Measurements from ENCODE around the gene DOK6.

DNA sequence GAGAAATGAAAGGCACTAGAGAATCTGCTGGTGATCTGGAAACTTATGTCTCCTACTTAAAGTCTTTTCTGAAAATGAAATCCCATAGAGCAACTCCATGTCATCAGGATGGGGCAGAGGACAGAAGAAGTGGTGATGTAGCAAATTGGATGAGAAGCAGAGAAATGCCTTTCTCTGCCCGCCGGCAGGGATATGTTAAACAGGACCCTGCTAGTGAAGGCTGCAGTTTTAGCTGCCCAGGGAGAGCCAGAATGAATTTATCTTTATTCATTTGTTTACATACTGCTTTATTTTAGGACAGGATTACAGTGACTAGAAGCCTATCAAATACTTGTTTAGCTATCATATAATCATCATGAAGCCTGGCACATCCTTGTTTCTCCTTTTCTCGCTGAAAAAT lies 247.0 kb downstream of the DOK6 start:
- TF ChIP-seq CTCF (IDR thresholded peaks at IDR 0.05) (no peak), EZH2 (IDR thresholded peaks at IDR 0.05; ENCODE audit: borderline replicate concordance, insufficient read depth, low read depth, low read length, poor library complexity, severe bottlenecking) (no peak)

All from B cell (primary cell).